Mesenchymal stem cell (in vitro differentiated cells and primary cell): Measurements from ENCODE around the gene CDK14.
"Not testable (repeated sequence)": the region's sequence is repeated elsewhere in the genome, so short reads cannot be mapped to it uniquely, and the experiment has no call there.

Source experiments
- DNase-seq: peaks from one replicate; pipeline ENCODE4 v3.0.0-alpha.2; 2013
- H2AFZ ChIP-seq: one replicate; pipeline ENCODE4 v1.6.1; 2013; ENCODE audit warnings: low read depth, mild to moderate bottlenecking, control low read depth, inconsistent platforms, low read length, moderate library complexity
- H2AK5ac ChIP-seq: 2 replicates; pipeline ENCODE4 v1.6.1; 2013; ENCODE audit warnings: low read length, moderate library complexity, mild to moderate bottlenecking, inconsistent platforms; ENCODE audit not compliant: severe bottlenecking
- H2BK120ac ChIP-seq: one replicate; pipeline ENCODE4 v1.6.1; 2013; ENCODE audit warnings: low read depth, mild to moderate bottlenecking, inconsistent platforms, low read length, moderate library complexity
- H2BK12ac ChIP-seq, 2 experiments: one replicate each; pipeline ENCODE4 v1.6.1; 2013; ENCODE audit warnings: inconsistent platforms in 2 of 2, low read length in 2 of 2, mild to moderate bottlenecking in 2 of 2, moderate library complexity in 2 of 2, control low read depth in 1 of 2
- H2BK15ac ChIP-seq: one replicate; pipeline ENCODE4 v1.6.1; 2013; ENCODE audit warnings: mild to moderate bottlenecking, low read depth, inconsistent platforms; ENCODE audit not compliant: poor library complexity, severe bottlenecking
- H2BK5ac ChIP-seq: 2 replicates; pipeline ENCODE4 v1.6.1; 2013; ENCODE audit warnings: low read depth, mild to moderate bottlenecking, low read length, control low read depth, inconsistent platforms; ENCODE audit not compliant: poor library complexity, severe bottlenecking
- H3K14ac ChIP-seq, 2 experiments: one replicate each; pipeline ENCODE4 v1.6.1; 2013; ENCODE audit warnings: inconsistent platforms in 2 of 2, low read length in 2 of 2, control low read depth in 1 of 2, mild to moderate bottlenecking in 1 of 2, moderate library complexity in 1 of 2
- H3K18ac ChIP-seq, 2 experiments: one replicate each; pipeline ENCODE4 v1.6.1; 2013; ENCODE audit warnings: inconsistent platforms in 2 of 2, low read length in 2 of 2, control low read depth in 1 of 2, low read depth in 1 of 2, mild to moderate bottlenecking in 1 of 2
- H3K23ac ChIP-seq, 2 experiments: one replicate each; pipeline ENCODE4 v1.6.1; 2013; ENCODE audit warnings: inconsistent platforms in 2 of 2, low read length in 2 of 2, mild to moderate bottlenecking in 2 of 2, moderate library complexity in 2 of 2, control low read depth in 1 of 2
- H3K27ac ChIP-seq: 2 replicates; pipeline ENCODE4 v1.5.1; 2013; ENCODE audit warnings: mild to moderate bottlenecking, moderate library complexity, low read length, control low read depth, inconsistent platforms; ENCODE audit not compliant: poor library complexity, severe bottlenecking
- H3K27me3 ChIP-seq, 2 experiments: 2 replicates each; pipeline versions ENCODE4 v1.6.1 to v1.7.0; 2013; ENCODE audit warnings: low read length in 2 of 2, mild to moderate bottlenecking in 2 of 2, moderate library complexity in 2 of 2, control low read depth in 1 of 2, inconsistent platforms in 1 of 2; ENCODE audit not compliant: control insufficient read depth in 1 of 2, insufficient read depth in 1 of 2
- H3K36me3 ChIP-seq, 2 experiments: 2 replicates each; pipeline versions ENCODE4 v1.6.1 to v1.7.0; 2013; ENCODE audit warnings: low read length in 2 of 2, control low read depth in 1 of 2, inconsistent platforms in 1 of 2, low read depth in 1 of 2, mild to moderate bottlenecking in 1 of 2; ENCODE audit not compliant: insufficient read depth in 2 of 2, control insufficient read depth in 1 of 2
- H3K4ac ChIP-seq, 2 experiments: one replicate each; pipeline ENCODE4 v1.6.1; 2013; ENCODE audit warnings: inconsistent platforms in 2 of 2, low read length in 2 of 2, mild to moderate bottlenecking in 2 of 2, moderate library complexity in 2 of 2, control low read depth in 1 of 2, low read depth in 1 of 2
- H3K4me1 ChIP-seq: 2 replicates; pipeline ENCODE4 v1.6.1; 2013; ENCODE audit warnings: low read depth, low read length, control low read depth; ENCODE audit not compliant: control insufficient read depth, insufficient read depth
- H3K4me2 ChIP-seq: 2 replicates; pipeline ENCODE4 v1.6.1; 2013; ENCODE audit warnings: low read length, mild to moderate bottlenecking, inconsistent platforms; ENCODE audit not compliant: poor library complexity, severe bottlenecking
- H3K4me3 ChIP-seq, 2 experiments: 2 replicates each; pipeline versions ENCODE4 v1.5.1 to v1.7.0; 2013; ENCODE audit warnings: low read length in 2 of 2, mild to moderate bottlenecking in 2 of 2, control low read depth in 1 of 2, low read depth in 1 of 2; ENCODE audit not compliant: insufficient read depth in 1 of 2
- H3K79me1 ChIP-seq: replicated peaks from 2 replicates; pipeline ENCODE4 v1.6.1; 2013; ENCODE audit warnings: mild to moderate bottlenecking, control low read depth, low read length, inconsistent platforms; ENCODE audit not compliant: poor library complexity, severe bottlenecking
- H3K9ac ChIP-seq: 2 replicates; pipeline ENCODE4 v1.7.0; 2013; ENCODE audit warnings: mild to moderate bottlenecking, low read length, moderate library complexity
- H3K9me3 ChIP-seq: 2 replicates; pipeline ENCODE4 v1.7.0; 2013; ENCODE audit warnings: mild to moderate bottlenecking, low read length; ENCODE audit not compliant: control insufficient read depth
- H4K8ac ChIP-seq: one replicate; pipeline ENCODE4 v1.6.1; 2013; ENCODE audit warnings: inconsistent platforms, mild to moderate bottlenecking, low read length, moderate library complexity
- H4K91ac ChIP-seq: one replicate; pipeline ENCODE4 v1.6.1; 2013; ENCODE audit warnings: mild to moderate bottlenecking, low read length, inconsistent platforms
- WGBS: methylation state at CpG from one replicate; pipeline ENCODE4 v1.1.7; 2013; ENCODE audit warnings: mixed read lengths; 5-methylcytosine and 5-hydroxymethylcytosine counted together

CDK14 gene

DNA sequence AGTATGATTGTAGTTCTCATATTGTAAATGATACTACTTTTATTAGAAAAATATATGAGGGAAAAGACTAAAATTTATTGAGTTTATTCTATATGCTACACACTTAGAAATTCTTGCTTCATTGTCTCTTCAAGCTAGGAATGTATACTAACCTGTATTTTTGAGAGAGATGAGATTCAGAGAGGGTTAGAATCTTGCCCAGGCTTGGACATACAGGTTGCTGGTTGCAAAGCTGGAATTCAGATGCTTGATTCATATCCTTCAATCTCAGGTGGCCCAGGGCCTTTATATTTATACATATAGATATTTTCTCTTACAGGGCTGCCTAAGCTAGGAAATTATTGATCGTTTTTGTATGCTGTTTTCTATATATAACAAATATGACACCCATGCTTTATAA is 324.2 kb downstream of the CDK14 start:
- H2BK5ac ChIP-seq: no peak overlapping the region
- no peak overlapping the region for H3K18ac ChIP-seq
- no peak overlapping the region for H3K23ac ChIP-seq
- H4K91ac ChIP-seq: no peak overlapping the region
- no peak for DNase-seq
- no CpG with 5 or more reads among the region's 1 CpG for WGBS
- no peak overlapping the region for H2AK5ac ChIP-seq
- no peak overlapping the region for H2BK12ac ChIP-seq
- no peak overlapping the region for H3K4me3 ChIP-seq
- no peak overlapping the region for H4K8ac ChIP-seq
- H3K9me3 ChIP-seq: no peaks in the 10 kb centered on the region
- H3K36me3 ChIP-seq: peaks cover 0 to 13% of the 10 kb centered on the region in 2 experiments
- H3K27me3 ChIP-seq: no peaks in the 10 kb centered on the region
- H2BK15ac ChIP-seq: no peak overlapping the region
- no peak overlapping the region for H3K27ac ChIP-seq
- H3K4me2 ChIP-seq: no peak overlapping the region
- H3K14ac ChIP-seq: no peak overlapping the region
- no peak overlapping the region for H3K4ac ChIP-seq
- no peak overlapping the region for H2AFZ ChIP-seq
- H3K4me1 ChIP-seq: no peaks in the 10 kb centered on the region
- H2BK120ac ChIP-seq: no peak overlapping the region
- no peak overlapping the region for H3K9ac ChIP-seq
- no peaks in the 10 kb centered on the region for H3K79me1 ChIP-seq

DNA sequence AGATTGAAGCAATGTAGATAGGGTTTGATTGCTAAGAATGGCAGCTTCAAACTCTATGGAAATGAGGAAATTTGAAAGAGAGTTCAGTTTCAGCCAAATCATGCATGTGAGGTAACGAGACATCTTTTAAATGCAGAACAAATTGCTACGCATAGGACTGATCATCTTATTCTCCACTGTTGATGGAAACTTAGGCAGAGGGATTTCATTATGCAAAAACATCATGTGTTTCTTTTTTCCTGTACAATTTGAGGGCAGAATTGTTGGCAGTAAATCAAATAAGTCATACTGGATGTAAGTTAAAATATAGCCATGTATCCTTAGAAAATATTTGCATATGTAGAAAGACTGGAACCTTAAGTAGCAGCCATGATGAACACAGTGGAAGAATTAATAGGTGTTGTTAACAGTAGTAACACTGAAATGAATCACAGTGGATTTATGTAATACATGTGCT is 327.4 kb downstream of the CDK14 start:
- no peak overlapping the region for H3K4me2 ChIP-seq
- H3K4me1 ChIP-seq: no peaks in the 10 kb centered on the region
- H4K8ac ChIP-seq: no peak overlapping the region
- no peak overlapping the region for H3K27ac ChIP-seq
- no peak overlapping the region for H3K9ac ChIP-seq
- H3K79me1 ChIP-seq: no peaks in the 10 kb centered on the region
- no peak overlapping the region for H2AK5ac ChIP-seq
- no peak overlapping the region for H2BK5ac ChIP-seq
- no peak overlapping the region for H2BK120ac ChIP-seq
- no peak overlapping the region for H2BK15ac ChIP-seq
- no peak overlapping the region for H4K91ac ChIP-seq
- no peaks in the 10 kb centered on the region for H3K27me3 ChIP-seq
- H2AFZ ChIP-seq: no peak overlapping the region
- H3K36me3 ChIP-seq: peaks cover under 1 to 3% of the 10 kb centered on the region in 2 experiments
- H2BK12ac ChIP-seq: no peak overlapping the region
- H3K14ac ChIP-seq: no peak overlapping the region
- WGBS: 100% methylated on average over 2 of the region's 2 CpGs
- H3K4ac ChIP-seq: no peak overlapping the region
- H3K23ac ChIP-seq: no peak overlapping the region
- H3K9me3 ChIP-seq: no peaks in the 10 kb centered on the region
- no peak overlapping the region for H3K18ac ChIP-seq
- H3K4me3 ChIP-seq: no peak overlapping the region
- no peak for DNase-seq

DNA sequence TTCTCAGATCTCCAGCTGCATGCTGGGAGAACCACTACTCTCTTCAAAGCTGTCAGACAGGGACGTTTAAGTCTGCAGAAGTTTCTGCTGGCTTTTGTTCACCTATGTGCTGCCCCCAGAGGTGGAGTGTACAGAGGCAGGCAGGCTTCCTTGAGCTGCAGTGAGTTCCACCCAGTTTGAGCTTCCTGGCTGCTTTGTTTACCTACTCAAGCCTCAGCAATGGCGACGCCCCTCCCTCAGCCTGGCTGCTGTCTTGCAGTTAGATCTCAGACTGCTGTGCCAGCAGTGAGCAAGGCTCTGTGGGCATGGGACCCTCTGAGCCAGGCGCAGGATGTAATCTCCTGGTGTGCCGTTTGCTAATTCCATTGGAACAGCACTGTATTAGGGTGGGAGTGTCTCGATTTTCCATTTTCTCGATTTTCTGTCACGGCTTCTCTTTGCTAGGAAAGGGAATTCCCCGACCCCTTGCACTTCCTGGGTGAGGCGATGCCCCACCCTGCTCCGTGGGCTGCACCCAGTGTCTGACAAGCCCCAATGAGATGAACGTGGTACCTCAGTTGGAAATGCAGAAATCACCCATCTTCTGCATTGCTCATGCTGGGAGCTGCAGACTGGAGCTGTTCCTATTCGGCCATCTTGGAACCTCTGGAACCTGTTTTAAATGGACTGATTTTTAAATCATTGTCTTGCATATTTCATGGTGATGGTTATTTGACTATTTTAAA is 332.7 kb downstream of the CDK14 start:
- H3K4me1 ChIP-seq, H2BK120ac ChIP-seq, H3K18ac ChIP-seq, H2AFZ ChIP-seq, H3K23ac ChIP-seq, H2BK12ac ChIP-seq, H3K9me3 ChIP-seq, DNase-seq, H2BK5ac ChIP-seq, H4K91ac ChIP-seq, H2BK15ac ChIP-seq, H2AK5ac ChIP-seq, H3K27ac ChIP-seq, H3K4me2 ChIP-seq, H3K4ac ChIP-seq, H3K36me3 ChIP-seq, H3K9ac ChIP-seq, H3K4me3 ChIP-seq, H3K79me1 ChIP-seq, H3K14ac ChIP-seq, H4K8ac ChIP-seq, H3K27me3 ChIP-seq: not testable (repeated sequence)
- 91% methylated on average over 13 of the region's 13 CpGs for WGBS

DNA sequence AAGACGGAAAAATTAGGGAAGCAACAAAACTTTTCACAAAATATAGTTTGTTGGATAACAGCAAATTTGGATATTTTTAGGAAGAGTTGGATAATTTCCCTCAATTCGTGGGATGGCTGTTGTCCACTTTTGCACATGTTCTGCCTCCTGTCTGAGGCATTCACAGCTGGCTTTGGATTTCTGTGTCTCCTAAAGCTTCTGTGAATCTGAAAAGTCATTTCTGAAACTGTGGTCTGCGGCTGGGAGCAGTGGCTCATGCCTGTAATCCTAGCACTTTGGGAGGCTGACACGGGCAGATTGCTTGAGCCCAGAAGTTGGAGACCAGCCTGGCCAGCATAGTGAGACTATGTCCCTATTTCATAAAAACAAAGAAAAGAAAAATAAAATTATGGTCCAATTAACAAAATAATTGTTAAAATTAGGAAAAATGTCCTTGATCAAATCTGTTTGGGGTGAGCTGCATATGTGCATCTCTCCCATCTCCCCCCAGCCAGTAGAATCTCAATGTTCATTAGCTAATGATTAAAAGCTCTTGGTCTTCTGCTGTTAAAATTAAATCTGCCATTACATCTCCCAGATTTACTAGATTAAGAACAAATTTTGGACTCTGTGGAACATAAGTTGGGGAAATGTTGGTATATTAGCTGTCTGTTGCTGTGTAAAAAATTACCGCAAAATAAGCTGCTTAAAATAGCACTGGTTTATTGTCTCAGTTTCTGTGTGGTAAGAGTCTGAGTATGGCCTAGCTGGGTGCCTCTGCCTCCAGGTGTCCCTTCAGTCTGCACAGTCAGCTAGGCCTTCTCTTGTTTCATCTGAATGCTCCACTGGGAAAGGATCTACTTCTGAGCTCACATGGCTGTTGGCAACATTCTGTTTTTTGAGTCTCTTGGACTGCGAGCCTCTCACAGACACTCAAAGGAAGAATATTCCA is 336.1 kb downstream of the CDK14 start:
- Histone ChIP-seq H2BK12ac (no peak overlapping the region), H3K4me2 (no peak overlapping the region), H3K79me1 (peaks cover 6% of the 10 kb centered on the region), H3K18ac (no peak overlapping the region), H2AK5ac (no peak overlapping the region), H3K4me3 (no peak overlapping the region), H3K27me3 (no peaks in the 10 kb centered on the region), H3K4me1 (no peaks in the 10 kb centered on the region), H2BK120ac (no peak overlapping the region), H3K23ac (no peak overlapping the region), H3K4ac (no peak overlapping the region), H2BK15ac (no peak overlapping the region), H2BK5ac (no peak overlapping the region), H3K27ac (no peak overlapping the region), H3K14ac (no peak overlapping the region), H2AFZ (no peak overlapping the region), H3K9ac (no peak overlapping the region), H4K91ac (no peak overlapping the region), H3K36me3 (peaks cover 0 to 4% of the 10 kb centered on the region in 2 experiments), H4K8ac (no peak overlapping the region), H3K9me3 (no peaks in the 10 kb centered on the region)
- DNase-seq: no peak
- WGBS: 75% methylated on average over 4 of the region's 6 CpGs
